Lower lobe of right lung (tissue), 2 donors: Measurements from ENCODE around the gene IRS2. TPM values are rescaled to one million over a fixed set of nuclear protein-coding genes. Genes with fewer than 3 reads are reported as not detected.

ENCODE experiments used
- ATAC-seq, 2 donors: fragments of 200-7000 bp; cut with Tn5 transposase; one replicate each; pipeline ENCODE4 v1.9.1; 2020 to 2022; ENCODE audit warnings: mild to moderate bottlenecking in 2 of 2, moderate library complexity in 2 of 2
- DNase-seq: peaks from one replicate; pipeline ENCODE4 v3.0.0-alpha.2; 2020
- H3K27ac ChIP-seq: fragments of 200-600 bp; one replicate; pipeline ENCODE4 v1.8.0; 2022
- H3K27me3 ChIP-seq: fragments of 200-600 bp; one replicate; pipeline ENCODE4 v1.8.0; 2022; ENCODE audit warnings: low read depth
- H3K36me3 ChIP-seq: fragments of 200-600 bp; one replicate; pipeline ENCODE4 v1.8.0; 2022; ENCODE audit warnings: mild to moderate bottlenecking
- H3K4me1 ChIP-seq: fragments of 200-600 bp; one replicate; pipeline ENCODE4 v1.8.0; 2022
- H3K4me3 ChIP-seq: fragments of 200-600 bp; one replicate; pipeline ENCODE4 v1.8.0; 2022; ENCODE audit warnings: mild to moderate bottlenecking
- H3K9me3 ChIP-seq: fragments of 200-600 bp; one replicate; pipeline ENCODE4 v1.8.0; 2022
- intact Hi-C: fragments of 100-400 bp; cut with DNase I; formaldehyde crosslinking; loops from one replicate; pipeline ENCODE4 v1.11.0; 2022
- total RNA-seq: library from RNA; stranded (reverse); fragmentation: NEBNext Ultra II Directional; extraction: Animal tissue kit (Norgen Biotek cat#: 25700); gene quantifications from one replicate; pipeline ENCODE4 v1.2.1, GENCODE V29; 2021
- TF ChIP-seq, protein P1 (sequence below): fragments of 200-600 bp; IDR thresholded peaks from one replicate; pipeline ENCODE4 v1.8.0; 2022; ENCODE audit warnings: antibody characterized with exemption, mild to moderate bottlenecking
- donor health status: DM: no; HTN: yes; CAD: no; lungs with severe emphysema.

IRS2 gene
- total RNA-seq, 1 donor from 2014 or later = 34.0 TPM

DNA sequence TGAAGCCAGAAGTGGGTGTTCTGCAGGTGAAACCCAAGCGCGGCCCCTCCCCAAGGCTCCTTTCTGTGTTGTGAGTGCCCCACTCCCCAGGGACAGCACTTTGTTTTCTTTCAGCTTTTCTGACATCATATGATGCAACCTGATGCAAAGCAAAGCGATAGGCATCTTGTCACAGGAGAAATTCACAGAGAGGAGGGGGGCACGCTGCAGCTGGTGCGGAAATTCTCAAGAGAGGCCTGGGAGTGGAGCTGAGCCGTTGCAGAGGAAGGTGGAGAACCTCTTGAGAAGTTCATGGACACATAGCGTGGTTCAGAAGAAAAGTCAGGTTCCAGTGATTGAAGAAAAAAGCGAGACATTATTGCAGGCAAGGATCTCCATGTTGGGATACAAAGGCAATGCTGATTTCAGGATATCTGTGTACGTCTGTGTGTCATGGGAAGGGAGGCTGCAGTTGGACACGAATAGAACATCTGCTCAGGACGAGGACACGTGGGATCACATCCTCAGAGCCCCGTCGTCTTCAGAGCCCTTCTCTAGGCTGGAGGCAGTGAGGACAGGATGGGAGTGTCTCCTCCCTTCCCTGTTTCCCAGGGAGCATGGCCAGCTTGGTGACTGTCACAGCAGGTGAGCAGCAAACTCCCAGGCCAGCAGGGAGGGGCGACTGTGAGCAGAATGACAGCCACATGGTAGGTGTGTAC is 79.2 kb downstream of the IRS2 start:
- DNase-seq (no peak), ATAC-seq (no peak)
- Histone ChIP-seq H3K27ac (no peak overlapping the region), H3K4me3 (no peak overlapping the region), H3K36me3 (no peaks in the 10 kb centered on the region), H3K9me3 (no peaks in the 10 kb centered on the region), H3K4me1 (peaks cover 15% of the 10 kb centered on the region), H3K27me3 (no peaks in the 10 kb centered on the region)
- intact Hi-C loops = no loop called here
- TF ChIP-seq, protein P1, sequence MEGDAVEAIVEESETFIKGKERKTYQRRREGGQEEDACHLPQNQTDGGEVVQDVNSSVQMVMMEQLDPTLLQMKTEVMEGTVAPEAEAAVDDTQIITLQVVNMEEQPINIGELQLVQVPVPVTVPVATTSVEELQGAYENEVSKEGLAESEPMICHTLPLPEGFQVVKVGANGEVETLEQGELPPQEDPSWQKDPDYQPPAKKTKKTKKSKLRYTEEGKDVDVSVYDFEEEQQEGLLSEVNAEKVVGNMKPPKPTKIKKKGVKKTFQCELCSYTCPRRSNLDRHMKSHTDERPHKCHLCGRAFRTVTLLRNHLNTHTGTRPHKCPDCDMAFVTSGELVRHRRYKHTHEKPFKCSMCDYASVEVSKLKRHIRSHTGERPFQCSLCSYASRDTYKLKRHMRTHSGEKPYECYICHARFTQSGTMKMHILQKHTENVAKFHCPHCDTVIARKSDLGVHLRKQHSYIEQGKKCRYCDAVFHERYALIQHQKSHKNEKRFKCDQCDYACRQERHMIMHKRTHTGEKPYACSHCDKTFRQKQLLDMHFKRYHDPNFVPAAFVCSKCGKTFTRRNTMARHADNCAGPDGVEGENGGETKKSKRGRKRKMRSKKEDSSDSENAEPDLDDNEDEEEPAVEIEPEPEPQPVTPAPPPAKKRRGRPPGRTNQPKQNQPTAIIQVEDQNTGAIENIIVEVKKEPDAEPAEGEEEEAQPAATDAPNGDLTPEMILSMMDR = no peak

DNA sequence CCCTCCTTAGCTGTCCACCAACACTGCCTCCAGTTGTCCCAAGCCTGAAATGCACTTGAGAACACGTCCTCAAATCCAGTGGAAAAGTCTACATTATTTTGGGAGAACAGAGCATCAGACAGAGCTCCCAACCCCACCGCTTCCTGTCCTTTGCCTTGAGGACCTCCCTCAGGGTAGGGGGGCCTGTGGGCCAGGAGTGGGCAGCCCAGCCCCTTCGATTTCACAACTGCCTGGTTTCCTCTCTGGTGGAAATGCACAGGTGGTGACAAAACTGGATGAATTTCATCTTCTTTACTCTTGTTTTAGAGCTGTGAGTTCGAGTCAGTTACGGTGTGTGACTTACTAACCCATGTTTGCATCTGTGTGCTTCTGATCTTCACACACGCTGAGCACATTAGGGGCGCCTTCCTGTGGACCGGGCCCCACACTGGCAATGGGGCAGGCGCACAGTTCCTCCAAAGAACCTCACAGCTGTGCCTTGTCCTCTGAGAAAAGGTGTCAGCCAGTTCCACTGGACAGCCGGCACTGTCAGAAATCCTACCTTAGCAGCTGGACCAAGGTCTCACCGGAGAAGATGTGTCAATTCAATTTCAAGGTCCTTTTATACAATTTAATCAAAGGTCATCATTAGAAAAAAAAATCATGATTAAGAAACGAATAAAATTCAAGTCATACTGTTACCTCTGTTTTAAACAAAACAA is 80.2 kb downstream of the IRS2 start:
- ATAC-seq (peak in 1 of 2 donors; percentile 17), DNase-seq (no peak)
- peaks cover 15% of the 10 kb centered on the region for H3K4me1 ChIP-seq
- no peaks in the 10 kb centered on the region for H3K27me3 ChIP-seq
- intact Hi-C loops = no loop called here
- no peak overlapping the region for H3K4me3 ChIP-seq
- TF ChIP-seq, protein P1 = no peak
- no peaks in the 10 kb centered on the region for H3K36me3 ChIP-seq
- no peaks in the 10 kb centered on the region for H3K9me3 ChIP-seq
- peak overlapping the region; percentile 74 for H3K27ac ChIP-seq

DNA sequence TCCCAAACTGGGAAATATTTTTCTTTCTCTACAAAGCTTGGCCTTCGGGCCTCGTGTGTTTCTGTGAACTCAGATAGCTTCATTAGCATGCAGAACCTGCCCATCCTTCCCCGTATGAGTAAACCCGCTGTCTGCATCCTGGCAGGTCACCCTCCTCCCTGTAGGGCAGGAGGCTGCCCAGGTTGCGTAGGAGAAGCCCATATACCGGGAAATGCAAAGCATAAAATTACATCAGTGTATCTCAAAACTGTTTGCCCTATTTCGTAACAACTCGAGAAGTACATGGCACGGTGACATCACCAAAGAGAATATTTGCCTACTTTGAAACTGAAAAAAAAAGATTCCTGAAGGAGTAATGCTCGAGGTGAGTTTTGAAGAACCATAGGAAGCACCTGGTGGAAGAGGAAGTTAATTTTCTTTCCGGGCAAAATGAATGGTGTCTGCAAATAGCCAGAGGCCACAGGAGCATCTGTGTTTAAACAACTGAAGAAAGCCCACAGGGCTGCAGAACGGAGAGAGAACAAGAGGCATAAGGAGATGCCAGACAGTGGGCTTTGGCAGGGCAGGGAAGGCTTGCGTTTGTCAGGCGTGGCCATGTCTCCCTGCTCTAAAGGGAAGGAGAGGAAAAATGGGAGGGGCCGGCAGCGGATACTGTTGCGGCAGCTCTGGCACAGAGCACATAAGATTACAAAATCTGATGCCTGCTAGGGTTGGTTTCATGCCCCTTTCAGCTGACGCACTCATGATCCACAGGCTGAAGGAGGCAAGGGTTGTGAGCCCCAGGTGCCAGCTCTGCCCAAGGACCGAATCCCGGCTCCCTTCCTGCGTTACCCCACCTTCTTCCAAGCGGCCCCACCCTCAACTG is 81.4 kb downstream of the IRS2 start:
- peak; percentile 85 for DNase-seq

DNA sequence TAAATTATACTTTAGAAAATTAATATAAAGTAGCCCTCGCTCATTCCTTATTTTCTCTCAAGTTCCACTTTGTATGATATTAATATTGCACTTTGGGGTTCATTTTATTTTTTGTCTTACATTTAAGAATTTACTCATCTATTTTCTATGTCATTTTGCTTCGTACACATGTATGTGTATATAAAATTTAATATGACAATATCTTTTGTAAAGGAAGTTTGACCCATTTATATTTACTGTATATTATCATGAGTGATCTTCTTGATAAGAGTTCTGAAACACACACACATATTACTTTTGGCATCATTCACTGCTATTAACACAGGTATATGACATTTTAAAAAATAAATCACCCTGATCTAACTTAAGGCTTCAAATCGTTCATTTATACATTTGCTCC is 83.1 kb downstream of the IRS2 start:
- H3K27me3 ChIP-seq = no peaks in the 10 kb centered on the region
- H3K9me3 ChIP-seq = no peaks in the 10 kb centered on the region
- H3K27ac ChIP-seq = no peak overlapping the region
- intact Hi-C loops = no loop called here
- H3K4me1 ChIP-seq = peaks cover 22% of the 10 kb centered on the region
- TF ChIP-seq, protein P1 = no peak
- no peaks in the 10 kb centered on the region for H3K36me3 ChIP-seq
- no peak for ATAC-seq
- no peak for DNase-seq
- no peak overlapping the region for H3K4me3 ChIP-seq

More for the DNA sequence above, 81.4 kb downstream of the IRS2 start:
- peaks cover 15% of the 10 kb centered on the region for H3K4me1 ChIP-seq
- peak overlapping the region; percentile 74 for H3K27ac ChIP-seq
- H3K9me3 ChIP-seq = no peaks in the 10 kb centered on the region
- TF ChIP-seq, protein P1 = no peak
- intact Hi-C loops = no loop called here
- no peaks in the 10 kb centered on the region for H3K27me3 ChIP-seq
- no peaks in the 10 kb centered on the region for H3K36me3 ChIP-seq
- ATAC-seq = peak; percentile 86 to 93
- peak overlapping the region; percentile 14 for H3K4me3 ChIP-seq
